ENCODE results near the gene DNAI4. TPM values are rescaled to one million over a fixed set of nuclear protein-coding genes. Genes with fewer than 3 reads are reported as not detected.

Gene DNAI4, protein sequence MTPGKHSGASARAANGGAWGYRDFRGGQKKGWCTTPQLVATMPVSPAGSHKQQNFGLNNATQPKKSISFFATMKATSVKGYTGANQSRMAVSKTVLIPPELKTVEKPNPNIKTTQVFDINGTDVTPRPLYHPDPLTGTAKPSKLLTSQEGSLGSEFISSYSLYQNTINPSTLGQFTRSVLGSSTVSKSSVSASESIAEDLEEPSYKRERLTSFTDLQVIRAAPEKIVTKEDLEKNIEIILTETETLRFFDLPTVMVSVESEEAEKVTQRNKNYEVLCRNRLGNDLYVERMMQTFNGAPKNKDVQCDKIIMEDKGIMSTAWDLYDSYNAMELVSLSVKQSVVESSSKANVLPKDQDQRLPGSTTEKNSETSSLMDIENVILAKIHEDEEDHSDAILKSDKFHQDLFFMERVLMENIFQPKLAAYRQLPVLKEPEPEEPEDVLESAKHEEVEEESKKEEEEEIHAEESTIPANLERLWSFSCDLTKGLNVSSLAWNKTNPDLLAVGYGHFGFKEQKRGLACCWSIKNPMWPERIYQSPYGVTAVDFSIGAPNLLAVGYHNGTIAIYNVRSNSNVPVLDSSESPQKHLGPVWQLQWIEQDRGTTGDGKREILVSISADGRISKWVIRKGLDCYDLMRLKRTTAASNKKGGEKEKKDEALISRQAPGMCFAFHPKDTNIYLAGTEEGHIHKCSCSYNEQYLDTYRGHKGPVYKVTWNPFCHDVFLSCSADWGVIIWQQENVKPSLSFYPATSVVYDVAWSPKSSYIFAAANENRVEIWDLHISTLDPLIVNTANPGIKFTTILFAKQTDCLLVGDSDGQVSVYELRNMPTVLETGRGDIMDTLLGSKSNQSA
- 5.4 and 7.8 TPM in 2 replicates for total RNA-seq

GRCh38 chr1:66924756-66925557 lies at the start of gene DNAI4, which contains the start of gene MIER1:
Gene DNAI4 (minus strand): TSS chr1:66924856. CDS start chr1:66924831, 25 bp downstream.
Gene MIER1 (plus strand): TSS chr1:66924990. CDS start chr1:66925029, 39 bp downstream.

Other genes starting within 250 kb of the DNAI4 start
- gene DYNLT5, start 172.4 kb downstream of the DNAI4 start, total RNA-seq = 0.33 and 1.6 TPM in 2 replicates
- not detected in 2 replicates for gene INSL5, start 123.6 kb downstream of the DNAI4 start, total RNA-seq
- 31.3 and 31.4 TPM in 2 replicates for gene MIER1, start 134 bp upstream of the DNAI4 start, total RNA-seq
- 14.9 and 18.2 TPM in 2 replicates for gene SLC35D1, start 129.3 kb upstream of the DNAI4 start, total RNA-seq
- gene C1orf141, start 210.1 kb upstream of the DNAI4 start, total RNA-seq = under 0.01 TPM in 1 of 2 replicates, not detected in the other
- not detected in 2 replicates for gene IL23R, start 241.6 kb upstream of the DNAI4 start, total RNA-seq